Thyroid gland (tissue), 4 donors: Measurements from ENCODE around the gene PSMB4. TPM values are rescaled to one million over a fixed set of nuclear protein-coding genes. Genes with fewer than 3 reads are reported as not detected.
A peak's percentile ranks its signal among the peaks of the same experiment; 100 is the strongest.
"Not testable (repeated sequence)": the region's sequence is repeated elsewhere in the genome, so short reads cannot be mapped to it uniquely, and the experiment has no call there.

ENCODE experiments used
- DNase-seq, 2 donors: peaks; one replicate each; pipeline ENCODE4 v3.0.0-alpha.2; 2019
- H3K27ac ChIP-seq, 3 donors: fragments of 200-600 bp; sonication (generic); 1 replicate in 2 of 3; 2 replicates in 1 of 3; pipeline ENCODE4 v1.5.1; 2016 to 2019; ENCODE audit warnings: mild to moderate bottlenecking in 1 of 3, moderate library complexity in 1 of 3
- H3K27me3 ChIP-seq: fragments of 200-600 bp; sonication (generic); one replicate; pipeline ENCODE4 v1.5.1; 2019
- H3K36me3 ChIP-seq, 2 donors: fragments of 200-600 bp; sonication (generic); one replicate each; pipeline ENCODE4 v1.5.1; 2016 to 2019
- H3K4me1 ChIP-seq, 2 donors: fragments of 200-600 bp; sonication (generic); one replicate each; pipeline ENCODE4 v1.5.1; 2017 to 2019
- H3K4me3 ChIP-seq, 3 donors: fragments of 200-600 bp; sonication (generic); replicated peaks in 1 of 3; 1 replicate in 2 of 3; 2 replicates in 1 of 3; pipeline ENCODE4 v1.5.1; 2016; ENCODE audit warnings: mild to moderate bottlenecking in 1 of 3
- H3K9me3 ChIP-seq: fragments of 200-600 bp; sonication (generic); one replicate; pipeline ENCODE4 v1.5.1; 2017
- CTCF ChIP-seq, 6 experiments: fragments of 200-600 bp in 3 of 6; fragments of 450-650 bp in 3 of 6; sonication (generic) in 3 of 6; IDR thresholded peaks; one replicate each; pipeline ENCODE4 v1.5.1; 2016 to 2019; ENCODE audit warnings: antibody characterized with exemption in 6 of 6, mild to moderate bottlenecking in 2 of 6, inconsistent platforms in 1 of 6, moderate library complexity in 1 of 6
- POLR2A ChIP-seq, 2 donors: fragments of 450-650 bp; IDR thresholded peaks; one replicate each; pipeline ENCODE4 v1.6.1; 2017; ENCODE audit warnings: antibody characterized with exemption in 2 of 2, mild to moderate bottlenecking in 2 of 2, moderate library complexity in 1 of 2
- WGBS, 2 donors: methylation state at CpG; one replicate each; pipeline ENCODE4 v1.1.5; 2017; 5-methylcytosine and 5-hydroxymethylcytosine counted together
- intact Hi-C: fragments of 100-400 bp; cut with DNase I; formaldehyde crosslinking; loops from one replicate; pipeline ENCODE4 v1.15.1; 2023
- total RNA-seq, 4 donors: library from RNA; depleted of rRNA; stranded (reverse); fragments of >200 nt; gene quantifications; one replicate each; pipeline ENCODE4 v1.2.3, GENCODE V29; 2016

Gene PSMB4
- 100 to 1,000 TPM; 154 to 283 (median 226) TPM for total RNA-seq

GRCh38 chr1:151399324-151400171 is at the start of gene PSMB4:
Gene PSMB4, plus strand, starts transcription at chr1:151399573. Its CDS starts 15 bp downstream, at chr1:151399588.
- Histone ChIP-seq H3K4me3 (peak within 1 kb of the TSS; percentile 55 to 99 (median 89)), H3K27me3 (no peaks in the 10 kb centered on the region), H3K36me3 (peaks cover 28 to 29% of the 10 kb centered on the region in 2 donors), H3K27ac (peak within 1 kb of the TSS; percentile 71 to 87 (median 82)), H3K4me1 (peaks cover 6 to 21% of the 10 kb centered on the region in 2 donors), H3K9me3 (no peaks in the 10 kb centered on the region)
- DNase-seq, result peak; percentile 89 to 90
- TF ChIP-seq CTCF (IDR thresholded peaks at IDR 0.05), result peak in 5 of 6 experiments; percentile 16 to 49 (median 37)
- TF ChIP-seq POLR2A (IDR thresholded peaks at IDR 0.05), result peak in 1 of 2 donors; percentile 74
- intact Hi-C loops, result no loop called here
- WGBS, 2 donors, result 1% methylated on average over 56 to 63 of the region's 63 CpGs

- not testable (repeated sequence) for H3K36me3 ChIP-seq, DNase-seq, H3K27me3 ChIP-seq, H3K9me3 ChIP-seq, H3K27ac ChIP-seq, H3K4me3 ChIP-seq
- H3K4me1 ChIP-seq, result peaks cover 9 to 10% of the 10 kb centered on the region in 2 donors
- WGBS, 2 donors, result 94 to 95% methylated on average over 9 of the region's 9 CpGs
- intact Hi-C loops, result loop anchor here (5.0 kb wide), 1 partner anchor 148 kb away; no protein-coding TSS in a partner anchor
Measured at GRCh38 chr1:151350323-151350722, 49.0 kb upstream of the PSMB4 start.

DNA sequence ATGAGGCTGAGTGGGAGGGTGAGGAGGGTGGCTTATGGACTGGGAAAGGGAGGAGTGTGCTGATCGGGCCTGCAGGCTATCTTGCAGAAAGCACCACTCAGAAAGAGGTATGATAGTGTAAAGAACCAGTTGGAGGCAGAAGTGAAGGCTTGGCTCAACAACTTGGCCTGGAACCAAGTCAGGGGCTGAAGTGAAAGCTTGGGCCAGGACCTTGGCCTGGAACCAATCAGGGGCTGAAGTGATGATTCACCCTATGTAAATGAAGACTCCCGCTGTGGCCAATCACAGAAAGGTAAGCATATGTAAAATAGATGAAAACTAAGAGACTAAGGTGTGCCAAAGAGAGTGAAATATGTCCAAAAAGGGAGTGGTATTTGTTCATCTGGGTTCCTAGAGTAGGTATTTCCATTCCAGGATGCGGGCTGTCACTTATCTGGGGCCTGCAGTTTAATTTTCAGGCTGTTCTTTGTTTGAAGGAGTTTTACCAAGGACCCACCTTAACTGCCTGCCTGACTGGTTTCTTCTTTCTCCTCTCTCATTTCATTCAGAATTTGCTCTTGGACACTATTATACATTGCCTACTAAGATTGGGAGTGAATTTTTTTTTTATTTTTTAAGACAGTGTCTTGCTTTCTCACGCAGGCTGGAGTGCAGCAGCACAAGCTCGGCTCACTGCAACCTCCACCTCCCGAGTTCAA is 47.2 kb upstream of the PSMB4 start:
- Histone ChIP-seq H3K27me3 (no peaks in the 10 kb centered on the region), H3K36me3 (no peaks in the 10 kb centered on the region), H3K27ac (no peak overlapping the region), H3K4me1 (peaks cover 9 to 11% of the 10 kb centered on the region in 2 donors), H3K4me3 (no peak overlapping the region), H3K9me3 (no peaks in the 10 kb centered on the region)
- DNase-seq, result peak in 1 of 2 donors; percentile 29
- no peak for TF ChIP-seq CTCF (IDR thresholded peaks at IDR 0.05)
- no peak for TF ChIP-seq POLR2A (IDR thresholded peaks at IDR 0.05)
- intact Hi-C loops, result loop anchor here (5.0 kb wide), 1 partner anchor 150 kb away; no protein-coding TSS in a partner anchor
- WGBS, 2 donors, result 84 to 88% methylated on average over 6 of the region's 6 CpGs

- H3K27me3 ChIP-seq, result no peaks in the 10 kb centered on the region
- no peak for DNase-seq
- TF ChIP-seq CTCF (IDR thresholded peaks at IDR 0.05) (no peak), POLR2A (IDR thresholded peaks at IDR 0.05) (no peak)
- H3K27ac ChIP-seq, result no peak overlapping the region
- no peak overlapping the region for H3K4me3 ChIP-seq
- H3K36me3 ChIP-seq, result no peaks in the 10 kb centered on the region
- peaks cover 8 to 9% of the 10 kb centered on the region in 2 donors for H3K4me1 ChIP-seq
- 73 to 78% methylated on average over 2 of the region's 2 CpGs for WGBS, 2 donors
- no peaks in the 10 kb centered on the region for H3K9me3 ChIP-seq
- intact Hi-C loops, result no loop called here
Measured at GRCh38 chr1:151356696-151357095, 42.7 kb upstream of the PSMB4 start.

GRCh38 chr1:151361883-151362282 is 37.5 kb upstream of the PSMB4 start:
- no peaks in the 10 kb centered on the region for H3K4me1 ChIP-seq
- no peak for DNase-seq
- peaks cover 23 to 39% of the 10 kb centered on the region in 2 donors for H3K36me3 ChIP-seq
- no peak overlapping the region for H3K4me3 ChIP-seq
- no peaks in the 10 kb centered on the region for H3K9me3 ChIP-seq
- H3K27ac ChIP-seq, result no peak overlapping the region
- H3K27me3 ChIP-seq, result no peaks in the 10 kb centered on the region
- intact Hi-C loops, result no loop called here
- TF ChIP-seq CTCF (IDR thresholded peaks at IDR 0.05), result no peak
- no peak for TF ChIP-seq POLR2A (IDR thresholded peaks at IDR 0.05)
